SK-N-SH (cell line): ENCODE data around the gene ETHE1. TPM values are rescaled to one million over a fixed set of nuclear protein-coding genes. Genes with fewer than 3 reads are reported as not detected.

Experiments used
- ELF1 ChIP-seq: IDR thresholded peaks from 2 replicates; pipeline ENCODE4 v1.4.0; 2012
- FOXJ3 ChIP-seq: sonication (generic); formaldehyde crosslinking; IDR thresholded peaks from 2 replicates; pipeline ENCODE4 v1.5.1; 2020; ENCODE audit warnings: mild to moderate bottlenecking, missing genetic modification reagents
- YY1 ChIP-seq: IDR thresholded peaks from 2 replicates; pipeline ENCODE4 v1.4.0; 2012; ENCODE audit warnings: low read depth, mild to moderate bottlenecking
- polyA plus RNA-seq, 3 experiments: library from polyadenylated mRNA; depleted of rRNA; stranded (reverse); fragments of >200 nt; gene quantifications; 2 replicates each; pipeline ENCODE4 v1.2.3, GENCODE V29; 2012
- TF ChIP-seq, protein P1 (sequence below): IDR thresholded peaks from 2 replicates; pipeline ENCODE4 v1.6.1; 2012; ENCODE audit warnings: mild to moderate bottlenecking, low read depth, low read length, moderate library complexity
- TF ChIP-seq, protein P2 (sequence below): fragments of 150-350 bp; IDR thresholded peaks from 2 replicates; pipeline ENCODE4 v1.6.1; 2016; ENCODE audit warnings: mild to moderate bottlenecking, low read depth, low read length
- TF ChIP-seq, protein P3 (sequence below): IDR thresholded peaks from 2 replicates; pipeline ENCODE4; 2012
- TF ChIP-seq, protein P4 (sequence below): IDR thresholded peaks from 2 replicates; pipeline ENCODE4 v1.4.0; 2012; ENCODE audit warnings: low read depth, borderline replicate concordance

The ETHE1 gene
- polyA plus RNA-seq, 1 of the 3 experiments (the other 2 are of a cell fraction) = 86.2 TPM

DNA sequence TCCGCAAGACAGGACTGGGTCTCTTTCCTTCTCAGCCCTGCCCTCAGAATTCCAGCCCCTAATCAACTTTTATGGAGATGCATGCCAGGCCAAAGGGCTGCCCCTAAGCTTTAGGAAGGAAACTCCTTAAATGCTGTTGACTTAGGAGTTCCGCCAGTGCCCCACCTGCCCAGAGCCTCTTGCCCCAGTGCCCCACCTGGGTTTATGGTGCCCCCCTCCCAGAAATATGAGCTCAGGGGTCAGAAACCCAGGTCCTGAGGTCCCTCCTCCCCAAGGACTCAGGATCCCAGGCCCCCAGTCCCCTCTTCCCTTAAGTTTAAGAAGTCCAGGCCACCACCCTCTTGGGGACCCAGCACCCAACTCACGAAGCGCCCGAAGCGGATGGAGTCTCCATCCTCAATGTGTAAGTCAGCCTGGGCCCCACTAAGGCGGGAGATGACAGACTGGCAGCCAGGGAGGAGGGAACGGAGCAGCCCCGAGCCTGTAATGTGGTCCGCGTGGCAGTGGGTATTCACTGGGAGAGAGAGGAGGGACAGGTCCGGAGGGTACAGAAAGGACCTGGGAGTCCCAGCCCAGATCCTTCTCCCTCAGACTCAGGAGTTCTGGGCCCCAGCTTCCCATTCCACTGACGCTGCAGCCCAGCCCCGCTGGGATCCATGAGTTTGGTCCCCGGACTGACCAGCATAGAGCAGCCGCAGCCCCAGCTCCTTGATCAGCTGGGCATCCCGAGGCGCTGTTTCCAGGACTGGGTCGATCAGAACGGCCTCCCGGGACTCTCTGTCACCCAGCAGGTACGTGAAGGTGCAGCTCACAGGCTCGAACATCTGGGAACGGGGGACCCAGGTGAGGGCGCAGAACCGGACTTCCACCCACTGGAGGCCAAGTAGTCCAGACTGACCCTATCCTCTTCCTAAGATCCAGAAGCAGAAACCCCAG, 897 bp downstream of the ETHE1 start (continued):
- TF ChIP-seq FOXJ3 (CRISPR knock-in tag) (no peak), ELF1 (no peak), YY1 (no peak)
- TF ChIP-seq, protein P1, sequence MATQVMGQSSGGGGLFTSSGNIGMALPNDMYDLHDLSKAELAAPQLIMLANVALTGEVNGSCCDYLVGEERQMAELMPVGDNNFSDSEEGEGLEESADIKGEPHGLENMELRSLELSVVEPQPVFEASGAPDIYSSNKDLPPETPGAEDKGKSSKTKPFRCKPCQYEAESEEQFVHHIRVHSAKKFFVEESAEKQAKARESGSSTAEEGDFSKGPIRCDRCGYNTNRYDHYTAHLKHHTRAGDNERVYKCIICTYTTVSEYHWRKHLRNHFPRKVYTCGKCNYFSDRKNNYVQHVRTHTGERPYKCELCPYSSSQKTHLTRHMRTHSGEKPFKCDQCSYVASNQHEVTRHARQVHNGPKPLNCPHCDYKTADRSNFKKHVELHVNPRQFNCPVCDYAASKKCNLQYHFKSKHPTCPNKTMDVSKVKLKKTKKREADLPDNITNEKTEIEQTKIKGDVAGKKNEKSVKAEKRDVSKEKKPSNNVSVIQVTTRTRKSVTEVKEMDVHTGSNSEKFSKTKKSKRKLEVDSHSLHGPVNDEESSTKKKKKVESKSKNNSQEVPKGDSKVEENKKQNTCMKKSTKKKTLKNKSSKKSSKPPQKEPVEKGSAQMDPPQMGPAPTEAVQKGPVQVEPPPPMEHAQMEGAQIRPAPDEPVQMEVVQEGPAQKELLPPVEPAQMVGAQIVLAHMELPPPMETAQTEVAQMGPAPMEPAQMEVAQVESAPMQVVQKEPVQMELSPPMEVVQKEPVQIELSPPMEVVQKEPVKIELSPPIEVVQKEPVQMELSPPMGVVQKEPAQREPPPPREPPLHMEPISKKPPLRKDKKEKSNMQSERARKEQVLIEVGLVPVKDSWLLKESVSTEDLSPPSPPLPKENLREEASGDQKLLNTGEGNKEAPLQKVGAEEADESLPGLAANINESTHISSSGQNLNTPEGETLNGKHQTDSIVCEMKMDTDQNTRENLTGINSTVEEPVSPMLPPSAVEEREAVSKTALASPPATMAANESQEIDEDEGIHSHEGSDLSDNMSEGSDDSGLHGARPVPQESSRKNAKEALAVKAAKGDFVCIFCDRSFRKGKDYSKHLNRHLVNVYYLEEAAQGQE = no peak
- TF ChIP-seq, protein P2, sequence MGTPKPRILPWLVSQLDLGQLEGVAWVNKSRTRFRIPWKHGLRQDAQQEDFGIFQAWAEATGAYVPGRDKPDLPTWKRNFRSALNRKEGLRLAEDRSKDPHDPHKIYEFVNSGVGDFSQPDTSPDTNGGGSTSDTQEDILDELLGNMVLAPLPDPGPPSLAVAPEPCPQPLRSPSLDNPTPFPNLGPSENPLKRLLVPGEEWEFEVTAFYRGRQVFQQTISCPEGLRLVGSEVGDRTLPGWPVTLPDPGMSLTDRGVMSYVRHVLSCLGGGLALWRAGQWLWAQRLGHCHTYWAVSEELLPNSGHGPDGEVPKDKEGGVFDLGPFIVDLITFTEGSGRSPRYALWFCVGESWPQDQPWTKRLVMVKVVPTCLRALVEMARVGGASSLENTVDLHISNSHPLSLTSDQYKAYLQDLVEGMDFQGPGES = no peak
- TF ChIP-seq, protein P3, sequence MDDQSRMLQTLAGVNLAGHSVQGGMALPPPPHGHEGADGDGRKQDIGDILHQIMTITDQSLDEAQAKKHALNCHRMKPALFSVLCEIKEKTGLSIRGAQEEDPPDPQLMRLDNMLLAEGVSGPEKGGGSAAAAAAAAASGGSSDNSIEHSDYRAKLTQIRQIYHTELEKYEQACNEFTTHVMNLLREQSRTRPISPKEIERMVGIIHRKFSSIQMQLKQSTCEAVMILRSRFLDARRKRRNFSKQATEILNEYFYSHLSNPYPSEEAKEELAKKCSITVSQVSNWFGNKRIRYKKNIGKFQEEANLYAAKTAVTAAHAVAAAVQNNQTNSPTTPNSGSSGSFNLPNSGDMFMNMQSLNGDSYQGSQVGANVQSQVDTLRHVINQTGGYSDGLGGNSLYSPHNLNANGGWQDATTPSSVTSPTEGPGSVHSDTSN = no peak
- TF ChIP-seq, protein P4, sequence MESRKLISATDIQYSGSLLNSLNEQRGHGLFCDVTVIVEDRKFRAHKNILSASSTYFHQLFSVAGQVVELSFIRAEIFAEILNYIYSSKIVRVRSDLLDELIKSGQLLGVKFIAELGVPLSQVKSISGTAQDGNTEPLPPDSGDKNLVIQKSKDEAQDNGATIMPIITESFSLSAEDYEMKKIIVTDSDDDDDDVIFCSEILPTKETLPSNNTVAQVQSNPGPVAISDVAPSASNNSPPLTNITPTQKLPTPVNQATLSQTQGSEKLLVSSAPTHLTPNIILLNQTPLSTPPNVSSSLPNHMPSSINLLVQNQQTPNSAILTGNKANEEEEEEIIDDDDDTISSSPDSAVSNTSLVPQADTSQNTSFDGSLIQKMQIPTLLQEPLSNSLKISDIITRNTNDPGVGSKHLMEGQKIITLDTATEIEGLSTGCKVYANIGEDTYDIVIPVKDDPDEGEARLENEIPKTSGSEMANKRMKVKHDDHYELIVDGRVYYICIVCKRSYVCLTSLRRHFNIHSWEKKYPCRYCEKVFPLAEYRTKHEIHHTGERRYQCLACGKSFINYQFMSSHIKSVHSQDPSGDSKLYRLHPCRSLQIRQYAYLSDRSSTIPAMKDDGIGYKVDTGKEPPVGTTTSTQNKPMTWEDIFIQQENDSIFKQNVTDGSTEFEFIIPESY = no peak
- TF ChIP-seq, all 33 proteins: peak for 0
